Endothelial cell of umbilical vein (primary cell): ENCODE data around the gene TCAP. TPM values are rescaled to one million over a fixed set of nuclear protein-coding genes. Genes with fewer than 3 reads are reported as not detected.

Experiments
- BruUV-seq: library from RNA; stranded (reverse); fragments of 400-500 nt; replicated peaks from 2 replicates; lab custom pipeline; 2021; lab: Mats Ljungman, UMichigan
- CTCF ChIA-PET: fragments of 300-600, 350-600 bp; sonication (Branson Sonifier 250); formaldehyde crosslinking; loops from one replicate; lab custom pipeline; 2021; ENCODE audit warnings: antibody characterized with exemption, inconsistent platforms; lab: Charles Lee
- POLR2A ChIA-PET: fragments of 300-600, 350-600 bp; sonication (Branson Sonifier 250); formaldehyde crosslinking; loops from one replicate; lab custom pipeline; 2021; ENCODE audit warnings: antibody characterized with exemption, inconsistent platforms; lab: Charles Lee
- DNase-seq: peaks from one replicate; pipeline ENCODE4 v3.0.0-alpha.2; 2011; ENCODE audit warnings: low read depth, low spot score
- FAIRE-seq: peaks from 2 replicates; lab custom pipeline; 2011; peaks lifted over from hg19 to GRCh38; lab: Jason Lieb, UNC
- H2AFZ ChIP-seq: 2 replicates; pipeline ENCODE4 v1.6.0; 2012; ENCODE audit warnings: low read depth, low read length, control low read depth, inconsistent platforms
- H3K27ac ChIP-seq: 2 replicates; pipeline ENCODE4 v1.5.1; 2011; ENCODE audit warnings: low read depth, mild to moderate bottlenecking, control low read depth, low read length, moderate library complexity; ENCODE audit not compliant: insufficient read depth
- H3K27me3 ChIP-seq, 2 experiments: 2 replicates each; pipeline versions ENCODE4 v1.6.0 to v1.6.1; 2011; ENCODE audit warnings: low read length in 2 of 2, mixed read lengths in 1 of 2; ENCODE audit not compliant: control insufficient read depth in 2 of 2, insufficient read depth in 2 of 2
- H3K36me3 ChIP-seq, 2 experiments: 2 replicates in 1 of 2; 3 replicates in 1 of 2; pipeline ENCODE4 v1.5.1; 2011; ENCODE audit warnings: low read length in 2 of 2, mild to moderate bottlenecking in 1 of 2, moderate library complexity in 1 of 2; ENCODE audit not compliant: control insufficient read depth in 2 of 2, insufficient read depth in 2 of 2; ENCODE audit errors: extremely low read depth in 1 of 2
- H3K4me1 ChIP-seq: 3 replicates; pipeline ENCODE4 v1.5.1; 2011; ENCODE audit warnings: mild to moderate bottlenecking, low read length; ENCODE audit not compliant: control insufficient read depth, insufficient read depth; ENCODE audit errors: extremely low read depth
- H3K4me2 ChIP-seq: 2 replicates; pipeline ENCODE4 v1.6.1; 2011; ENCODE audit warnings: low read length, control low read depth, mixed read lengths; ENCODE audit not compliant: insufficient read depth
- H3K4me3 ChIP-seq, 3 experiments: fragments of 200-600 bp in 1 of 3; sonication (generic), shearing (Covaris generic) in 1 of 3; replicated peaks in 1 of 3; 2 replicates each; pipeline ENCODE4 v1.5.1; 2011 to 2016; ENCODE audit warnings: control low read depth in 3 of 3, low read length in 3 of 3, mild to moderate bottlenecking in 2 of 3, inconsistent platforms in 1 of 3, low read depth in 1 of 3, moderate library complexity in 1 of 3; ENCODE audit not compliant: insufficient read depth in 1 of 3
- H3K79me2 ChIP-seq: 2 replicates; pipeline ENCODE4 v1.6.0; 2012; ENCODE audit warnings: low read length, inconsistent platforms; ENCODE audit not compliant: control insufficient read depth, insufficient read depth
- H3K9ac ChIP-seq: replicated peaks from 2 replicates; pipeline ENCODE3; 2011; ENCODE audit warnings: low read length, control low read depth; ENCODE audit not compliant: insufficient read depth; ENCODE audit errors: extremely low read depth
- H3K9me1 ChIP-seq: replicated peaks from 3 replicates; pipeline ENCODE4 v1.6.0; 2011; ENCODE audit warnings: mild to moderate bottlenecking, low read length; ENCODE audit not compliant: control insufficient read depth, insufficient read depth; ENCODE audit errors: extremely low read depth
- H3K9me3 ChIP-seq: replicated peaks from 2 replicates; pipeline ENCODE4 v1.5.1; 2012; ENCODE audit warnings: low read length, inconsistent platforms; ENCODE audit not compliant: control insufficient read depth, insufficient read depth
- H4K20me1 ChIP-seq: replicated peaks from 2 replicates; pipeline ENCODE3; 2011; ENCODE audit warnings: mild to moderate bottlenecking, low read length; ENCODE audit not compliant: control insufficient read depth, insufficient read depth; ENCODE audit errors: extremely low read depth
- CTCF ChIP-seq, 2 donors: IDR thresholded peaks; 1 replicate in 1 of 2; 2 replicates in 1 of 2; pipeline ENCODE4 v1.5.1; 2011; ENCODE audit warnings: low read length in 2 of 2, mild to moderate bottlenecking in 2 of 2, moderate library complexity in 2 of 2, control low read depth in 1 of 2, inconsistent platforms in 1 of 2, low read depth in 1 of 2; ENCODE audit not compliant: insufficient read depth in 1 of 2; ENCODE audit errors: extremely low read depth in 1 of 2
- EZH2 ChIP-seq: IDR thresholded peaks from 2 replicates; pipeline ENCODE4 v1.6.1; 2012; ENCODE audit warnings: borderline replicate concordance, low read depth, mild to moderate bottlenecking, moderate library complexity, low read length, inconsistent platforms; ENCODE audit not compliant: severe bottlenecking
- FOS ChIP-seq: IDR thresholded peaks from 2 replicates; pipeline ENCODE4 v1.6.1; 2011; ENCODE audit warnings: mild to moderate bottlenecking, low read length, moderate library complexity, borderline replicate concordance; ENCODE audit not compliant: insufficient read depth
- GATA2 ChIP-seq: IDR thresholded peaks from 2 replicates; pipeline ENCODE4 v1.7.0; 2011; ENCODE audit warnings: low read depth, mild to moderate bottlenecking, moderate library complexity, mixed read lengths, low read length; ENCODE audit not compliant: insufficient read length, insufficient read depth
- JUN ChIP-seq: IDR thresholded peaks from 2 replicates; pipeline ENCODE4 v1.6.1; 2011; ENCODE audit warnings: borderline replicate concordance, low read depth; ENCODE audit not compliant: insufficient read length, insufficient read depth
- MAX ChIP-seq: IDR thresholded peaks from 2 replicates; pipeline ENCODE4 v1.6.1; 2011; ENCODE audit not compliant: insufficient read depth, insufficient read length
- MYC ChIP-seq: IDR thresholded peaks from one replicate; pipeline ENCODE4 v1.6.1; 2011; ENCODE audit warnings: mild to moderate bottlenecking, low read depth, low read length
- POLR2A ChIP-seq: IDR thresholded peaks from 2 replicates; pipeline ENCODE4 v1.6.1; 2012; ENCODE audit warnings: low read depth, mild to moderate bottlenecking, control low read depth, low read length
- POLR2AphosphoS5 ChIP-seq: IDR thresholded peaks from 2 replicates; pipeline ENCODE4 v1.6.1; 2012; ENCODE audit warnings: low read depth, mild to moderate bottlenecking, control low read depth, low read length, moderate library complexity; ENCODE audit not compliant: insufficient read depth
- dilution Hi-C: fragments of 300-500 bp; cut with MboI; formaldehyde crosslinking; loops from one replicate; pipeline ENCODE4 v1.15.0; 2019; ENCODE audit warnings: low sequenced_read_pairs; ENCODE audit not compliant: extremely low pct_ligation_motif_present
- intact Hi-C: fragments of 100-400 bp; cut with micrococcal nuclease; formaldehyde crosslinking; loops from one replicate; pipeline ENCODE4 v1.10.0; 2022
- polyA plus RNA-seq, 4 experiments: library from polyadenylated mRNA; depleted of rRNA in 3 of 4; stranded (reverse) in 3 of 4; unstranded in 1 of 4; fragments of >200 nt; gene quantifications; 2 replicates each; pipeline versions ENCODE4 v1.2.1 to v1.2.3, GENCODE V29; 2011 to 2012; ENCODE audit warnings: missing spikeins in 1 of 4
- total RNA-seq: library from RNA; stranded (reverse); gene quantifications from 2 replicates; pipeline ENCODE4 v1.2.3, GENCODE V29; 2021

Gene TCAP
- total and polyA plus RNA-seq, 2 donors (not counting 3 experiments of a cell fraction or from before 2014, with no cell fraction given) = 0.51 to 0.93 TPM

- no peak overlapping the region for H3K27ac ChIP-seq
- H2AFZ ChIP-seq = no peak overlapping the region
- H3K4me3 ChIP-seq = no peak overlapping the region
- BruUV-seq = no TSS peak
- H3K4me1 ChIP-seq = no peaks in the 10 kb centered on the region
- no peaks in the 10 kb centered on the region for H3K36me3 ChIP-seq
- dilution Hi-C loops = no loop called here
- DNase-seq = no peak
- peaks cover 0 to 2% of the 10 kb centered on the region in 2 experiments for H3K27me3 ChIP-seq
- H3K79me2 ChIP-seq = no peaks in the 10 kb centered on the region
- H3K4me2 ChIP-seq = no peak overlapping the region
- no peaks in the 10 kb centered on the region for H3K9me1 ChIP-seq
- ChIA-PET CTCF (interaction anchor here (0.7 kb wide), 1 partner anchor 29 kb away, joined by 3 read pairs; the partner anchor contains the start of gene MIEN1), POLR2A (no interaction called here)
- intact Hi-C loops = no loop called here
- no peaks in the 10 kb centered on the region for H3K9me3 ChIP-seq
- TF ChIP-seq POLR2A (no peak), MAX (no peak), EZH2 (no peak), POLR2AphosphoS5 (no peak), MYC (no peak), GATA2 (no peak), JUN (no peak), FOS (no peak), CTCF (IDR thresholded peaks at IDR 0.05; ENCODE audit: extremely low read depth in 1 of 2, insufficient read depth in 1 of 2, low read depth in 1 of 2, low read length in 2 of 2) (no peak)
- H4K20me1 ChIP-seq = no peaks in the 10 kb centered on the region
- no peak overlapping the region for H3K9ac ChIP-seq
- FAIRE-seq = no peak
Measured at GRCh38 chr17:39701784-39702422, 36.8 kb downstream of the TCAP start.
